ENCODE results near the gene SLC24A4. TPM values are rescaled to one million over a fixed set of nuclear protein-coding genes. Genes with fewer than 3 reads are reported as not detected.
A peak's percentile ranks its signal among the peaks of the same experiment; 100 is the strongest.

The SLC24A4 gene
- total RNA-seq, 1 donor from 2014 or later, result not detected

GRCh38 chr14:92507174-92507768 is 184.3 kb downstream of the SLC24A4 start:
- Mint-ChIP-seq H3K36me3 (ENCODE audit: low read depth) (peaks cover 2% of the 10 kb centered on the region), H3K9me3 (no peaks in the 10 kb centered on the region), H3K27me3 (ENCODE audit: insufficient read depth) (peaks cover 24% of the 10 kb centered on the region), H3K4me1 (ENCODE audit: low read depth) (peaks cover 9% of the 10 kb centered on the region), H3K27ac (no peak overlapping the region), H3K4me3 (no peak overlapping the region)
- DNase-seq (ENCODE audit: low spot score), result no peak
- intact Hi-C loops (cut with micrococcal nuclease), result no loop called here

DNA sequence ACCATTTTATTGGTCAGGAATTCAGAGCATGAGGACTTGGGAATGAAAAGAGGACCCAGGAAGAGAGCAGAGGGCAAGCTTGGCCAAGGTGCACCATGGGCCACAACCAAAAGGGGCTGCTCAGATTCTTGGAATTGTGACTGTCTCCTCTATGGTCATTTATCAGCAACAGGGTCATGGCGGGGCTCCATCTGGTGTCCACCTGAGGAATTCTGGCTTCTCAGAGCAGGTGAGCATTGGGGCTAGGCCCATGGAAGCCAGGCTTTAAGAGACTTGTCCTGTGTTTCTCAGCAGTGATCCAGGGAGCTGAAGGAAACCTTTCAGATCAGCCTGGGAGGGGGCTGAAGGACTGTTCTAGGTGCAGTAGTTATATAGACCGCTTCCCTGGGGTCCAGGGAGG is 188.0 kb downstream of the SLC24A4 start:
- H3K36me3 Mint-ChIP-seq (ENCODE audit: low read depth), result no peaks in the 10 kb centered on the region
- DNase-seq (ENCODE audit: low spot score), result no peak
- H3K9me3 Mint-ChIP-seq, result no peaks in the 10 kb centered on the region
- no peak overlapping the region for H3K4me3 Mint-ChIP-seq
- H3K27ac Mint-ChIP-seq, result no peak overlapping the region
- H3K4me1 Mint-ChIP-seq (ENCODE audit: low read depth), result peaks cover 19% of the 10 kb centered on the region
- peaks cover 34% of the 10 kb centered on the region for H3K27me3 Mint-ChIP-seq (ENCODE audit: insufficient read depth)
- intact Hi-C loops (cut with micrococcal nuclease), result no loop called here

- no peak overlapping the region for H3K27ac Mint-ChIP-seq
- H3K4me1 Mint-ChIP-seq (ENCODE audit: low read depth), result peaks cover 23% of the 10 kb centered on the region
- DNase-seq (ENCODE audit: low spot score), result no peak
- H3K36me3 Mint-ChIP-seq (ENCODE audit: low read depth), result no peaks in the 10 kb centered on the region
- H3K9me3 Mint-ChIP-seq, result no peaks in the 10 kb centered on the region
- intact Hi-C loops (cut with micrococcal nuclease), result no loop called here
- H3K27me3 Mint-ChIP-seq (ENCODE audit: insufficient read depth), result peaks cover 39% of the 10 kb centered on the region
- H3K4me3 Mint-ChIP-seq, result no peak overlapping the region
These were observed 188.7 kb downstream of the SLC24A4 start for GRCh38 chr14:92511453-92512238.

DNA sequence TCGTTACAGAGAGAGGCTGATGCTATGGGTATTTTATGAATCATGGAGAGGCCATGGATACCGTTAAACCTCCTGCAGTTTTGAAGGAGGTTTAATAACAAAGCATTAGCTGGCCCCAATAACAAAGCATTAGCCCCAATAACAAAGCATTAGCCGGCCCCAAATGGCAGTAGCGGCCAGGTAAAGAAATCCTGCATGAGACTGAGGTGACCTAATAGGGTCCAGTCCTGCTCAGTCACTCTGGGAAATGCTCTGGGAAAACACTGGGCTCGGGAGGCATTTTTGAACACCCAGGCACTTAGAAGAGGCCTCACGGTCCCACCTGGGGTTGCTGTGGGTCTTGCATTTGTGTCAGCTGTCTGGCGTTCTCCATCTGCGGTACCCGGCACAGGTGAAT is 189.8 kb downstream of the SLC24A4 start:
- DNase-seq (ENCODE audit: low spot score), result no peak
- Mint-ChIP-seq H3K27me3 (ENCODE audit: insufficient read depth) (peaks cover 43% of the 10 kb centered on the region), H3K27ac (no peak overlapping the region), H3K4me1 (ENCODE audit: low read depth) (peaks cover 28% of the 10 kb centered on the region), H3K36me3 (ENCODE audit: low read depth) (no peaks in the 10 kb centered on the region), H3K9me3 (no peaks in the 10 kb centered on the region), H3K4me3 (peak overlapping the region; percentile 48)
- intact Hi-C loops (cut with micrococcal nuclease), result no loop called here

DNA sequence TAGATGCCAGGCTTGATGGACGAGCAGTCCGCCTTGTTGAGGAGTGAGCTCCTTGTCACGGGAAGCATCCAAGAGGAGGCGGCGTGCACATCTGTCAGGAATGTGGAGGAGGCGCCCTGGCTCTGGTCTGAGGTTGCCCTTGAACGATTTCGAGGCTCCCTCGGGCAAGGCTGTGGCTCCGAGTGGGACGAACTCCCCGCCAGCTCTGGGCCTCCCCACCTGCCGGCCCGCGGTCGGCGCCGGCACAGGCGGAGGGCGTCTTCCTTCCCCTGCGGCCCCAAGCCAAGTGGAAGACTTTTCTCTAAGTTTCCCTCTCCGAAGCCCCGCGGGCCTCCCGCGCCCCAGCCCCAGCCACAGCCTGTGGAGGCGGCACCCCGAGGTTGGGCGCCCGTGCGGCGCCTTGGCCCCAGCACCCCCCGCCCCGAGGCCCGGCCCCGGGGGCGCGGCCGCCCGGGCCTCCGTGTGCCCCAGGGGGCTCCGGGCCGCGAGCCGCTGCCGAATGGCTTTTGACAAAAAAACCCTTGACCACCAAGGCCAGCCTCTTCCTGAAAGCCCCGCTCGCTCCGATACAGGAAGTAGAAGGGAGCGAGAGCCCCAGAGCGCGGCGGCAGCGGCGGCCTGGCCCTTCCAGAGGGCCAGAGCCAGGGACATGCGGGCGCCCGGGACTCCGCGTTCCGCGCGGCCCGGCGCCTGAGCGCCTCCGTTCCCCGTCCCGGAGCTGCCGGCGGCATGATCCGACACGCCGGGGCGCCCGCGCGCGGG is 190.4 kb downstream of the SLC24A4 start, which contains the start of gene RIN3:
Gene RIN3 (plus strand): TSS at position 578 of the 762 bp plus-strand sequence. CDS start 152 bp downstream, at position 730.
- peaks cover 34% of the 10 kb centered on the region for H3K4me1 Mint-ChIP-seq (ENCODE audit: low read depth)
- H3K27ac Mint-ChIP-seq, result peak within 1 kb of the TSS; percentile 52

DNA sequence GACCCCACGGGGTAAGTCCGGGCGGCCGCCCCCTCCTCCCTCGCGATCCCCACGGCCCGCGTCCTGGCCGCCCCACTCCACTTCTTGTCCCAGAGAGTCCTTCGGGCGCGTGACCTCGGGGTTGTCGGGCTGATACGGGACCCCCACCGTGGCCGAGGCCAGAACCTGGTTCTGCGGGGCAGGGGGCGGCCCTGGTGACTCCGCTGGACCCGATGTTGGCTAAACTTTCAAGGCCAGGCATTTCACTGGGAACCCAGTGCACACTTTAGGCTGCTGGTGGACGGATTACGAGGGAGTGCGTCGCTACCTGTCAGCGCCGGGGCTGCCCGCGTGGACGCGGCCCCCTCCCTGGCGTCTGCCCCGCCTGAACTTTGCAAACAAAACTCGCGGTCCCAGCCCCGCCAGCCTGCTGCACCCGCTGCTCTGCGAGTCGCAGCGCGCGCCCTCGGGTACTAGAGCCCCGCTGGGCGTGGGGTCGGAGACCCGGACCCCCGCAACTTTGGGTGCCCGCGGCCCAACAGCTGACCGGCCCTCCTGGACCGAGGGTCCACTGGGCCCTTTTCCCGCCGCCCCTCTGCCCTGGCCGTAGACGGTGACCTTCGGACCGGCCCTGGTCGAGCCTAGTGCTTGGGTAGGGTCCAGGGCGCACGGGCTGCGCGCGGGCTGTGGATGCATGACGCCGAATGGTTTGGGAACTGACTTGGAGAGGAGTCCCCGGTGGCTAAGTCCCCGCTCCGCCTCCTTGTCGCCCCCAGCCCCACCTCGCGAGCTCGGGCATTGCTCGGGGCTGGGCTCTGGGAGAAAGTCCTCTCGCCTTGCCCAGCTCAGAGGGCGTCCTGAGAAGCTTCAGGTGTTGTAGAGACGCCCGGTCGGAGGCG is 191.2 kb downstream of the SLC24A4 start:
- Mint-ChIP-seq H3K4me1 (ENCODE audit: low read depth) (peaks cover 42% of the 10 kb centered on the region), H3K27me3 (ENCODE audit: insufficient read depth) (peaks cover 42% of the 10 kb centered on the region), H3K4me3 (peak overlapping the region; percentile 72), H3K9me3 (no peaks in the 10 kb centered on the region), H3K27ac (peak overlapping the region; percentile 52), H3K36me3 (ENCODE audit: low read depth) (no peaks in the 10 kb centered on the region)
- no peak for DNase-seq (ENCODE audit: low spot score)
- intact Hi-C loops (cut with micrococcal nuclease), result no loop called here

More for the DNA sequence above, 190.4 kb downstream of the SLC24A4 start, which contains the start of gene RIN3:
- peak within 1 kb of the TSS; percentile 72 for H3K4me3 Mint-ChIP-seq
- H3K27me3 Mint-ChIP-seq (ENCODE audit: insufficient read depth), result peaks cover 44% of the 10 kb centered on the region
- intact Hi-C loops (cut with micrococcal nuclease), result no loop called here
- peak; percentile 33 for DNase-seq (ENCODE audit: low spot score)
- no peaks in the 10 kb centered on the region for H3K36me3 Mint-ChIP-seq (ENCODE audit: low read depth)
- H3K9me3 Mint-ChIP-seq, result no peaks in the 10 kb centered on the region

GRCh38 chr14:92514844-92515514 is 192.0 kb downstream of the SLC24A4 start:
- Mint-ChIP-seq H3K27me3 (ENCODE audit: insufficient read depth) (peaks cover 38% of the 10 kb centered on the region), H3K4me1 (ENCODE audit: low read depth) (peaks cover 44% of the 10 kb centered on the region), H3K27ac (peak overlapping the region; percentile 23), H3K4me3 (peak overlapping the region; percentile 72), H3K9me3 (no peaks in the 10 kb centered on the region), H3K36me3 (ENCODE audit: low read depth) (no peaks in the 10 kb centered on the region)
- DNase-seq (ENCODE audit: low spot score), result no peak
- intact Hi-C loops (cut with micrococcal nuclease), result no loop called here

GRCh38 chr14:92515546-92516343 is 192.8 kb downstream of the SLC24A4 start:
- Mint-ChIP-seq H3K9me3 (no peaks in the 10 kb centered on the region), H3K4me3 (peak overlapping the region; percentile 72), H3K27ac (no peak overlapping the region), H3K36me3 (ENCODE audit: low read depth) (no peaks in the 10 kb centered on the region), H3K27me3 (ENCODE audit: insufficient read depth) (peaks cover 32% of the 10 kb centered on the region), H3K4me1 (ENCODE audit: low read depth) (peaks cover 44% of the 10 kb centered on the region)
- intact Hi-C loops (cut with micrococcal nuclease), result no loop called here
- DNase-seq (ENCODE audit: low spot score), result no peak

DNA sequence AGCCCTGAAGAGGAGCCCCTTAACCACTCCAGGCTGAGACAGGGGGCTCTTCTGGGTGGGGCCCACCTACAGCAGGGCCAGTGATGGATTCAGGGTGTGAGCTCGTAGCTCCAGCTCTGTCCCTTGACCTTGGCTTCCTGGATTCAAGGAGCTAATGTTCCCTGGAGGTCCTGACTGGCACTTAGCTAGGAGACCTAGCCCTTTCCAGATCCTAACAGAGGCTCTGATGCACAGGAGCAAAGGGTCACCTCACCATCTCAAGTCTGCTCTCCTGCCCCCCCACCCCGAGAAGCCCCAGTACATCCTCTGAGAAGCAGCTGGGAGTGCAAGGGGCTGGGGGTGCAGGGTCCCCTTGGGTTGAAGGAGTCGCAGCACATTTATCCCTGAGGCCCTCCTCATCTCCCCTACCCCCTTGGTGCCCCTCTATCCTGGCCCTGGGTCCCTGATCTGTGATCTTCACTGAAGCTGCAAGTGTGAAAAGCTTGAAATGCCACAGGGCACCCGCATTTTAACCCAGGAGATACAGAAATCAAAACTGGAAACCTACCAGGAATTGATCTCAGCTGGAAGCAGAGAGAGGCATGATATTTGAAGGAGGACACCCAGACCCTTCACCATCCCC is 193.5 kb downstream of the SLC24A4 start:
- Mint-ChIP-seq H3K4me1 (ENCODE audit: low read depth) (peaks cover 44% of the 10 kb centered on the region), H3K27ac (peak overlapping the region; percentile 59), H3K27me3 (ENCODE audit: insufficient read depth) (peaks cover 29% of the 10 kb centered on the region), H3K4me3 (peak overlapping the region; percentile 72), H3K36me3 (ENCODE audit: low read depth) (peaks cover 5% of the 10 kb centered on the region), H3K9me3 (no peaks in the 10 kb centered on the region)
- intact Hi-C loops (cut with micrococcal nuclease), result no loop called here
- DNase-seq (ENCODE audit: low spot score), result no peak

DNA sequence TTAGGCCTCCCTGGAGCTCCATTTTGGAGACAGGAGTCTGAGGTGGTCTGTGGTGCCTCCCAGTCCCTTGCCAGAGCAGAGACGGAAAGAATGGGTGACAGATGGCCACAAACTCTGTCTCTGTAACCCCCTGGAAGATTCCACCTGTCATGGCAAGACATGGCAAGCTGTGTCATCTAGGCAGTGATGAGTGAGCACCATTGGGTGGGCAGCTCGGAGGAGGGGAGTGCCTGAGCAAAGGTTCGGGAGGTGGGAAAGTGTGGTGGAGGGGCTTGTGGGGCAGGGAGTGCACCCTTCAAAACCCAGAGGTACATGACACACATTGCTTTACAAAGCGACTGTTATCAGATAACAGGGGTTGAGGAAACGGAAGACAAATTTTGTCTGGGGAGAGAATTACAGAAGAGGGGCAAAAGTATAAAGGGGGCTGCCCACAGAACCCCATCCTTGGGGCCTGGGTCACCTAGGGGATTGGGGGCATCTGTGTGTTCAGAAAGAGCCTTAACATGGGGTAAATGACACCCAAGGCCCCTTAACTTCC is 194.1 kb downstream of the SLC24A4 start:
- peaks cover 43% of the 10 kb centered on the region for H3K4me1 Mint-ChIP-seq (ENCODE audit: low read depth)
- no peak for DNase-seq (ENCODE audit: low spot score)
- peak overlapping the region; percentile 59 for H3K27ac Mint-ChIP-seq
- H3K36me3 Mint-ChIP-seq (ENCODE audit: low read depth), result peaks cover 6% of the 10 kb centered on the region
- H3K27me3 Mint-ChIP-seq (ENCODE audit: insufficient read depth), result peaks cover 29% of the 10 kb centered on the region
- H3K4me3 Mint-ChIP-seq, result peak overlapping the region; percentile 12
- no peaks in the 10 kb centered on the region for H3K9me3 Mint-ChIP-seq
- intact Hi-C loops (cut with micrococcal nuclease), result no loop called here

GRCh38 chr14:92517761-92518160 is 194.8 kb downstream of the SLC24A4 start:
- Mint-ChIP-seq H3K9me3 (no peaks in the 10 kb centered on the region), H3K36me3 (ENCODE audit: low read depth) (peaks cover 6% of the 10 kb centered on the region), H3K27ac (no peak overlapping the region), H3K4me1 (ENCODE audit: low read depth) (peaks cover 38% of the 10 kb centered on the region), H3K27me3 (ENCODE audit: insufficient read depth) (peaks cover 23% of the 10 kb centered on the region), H3K4me3 (no peak overlapping the region)
- intact Hi-C loops (cut with micrococcal nuclease), result no loop called here
- DNase-seq (ENCODE audit: low spot score), result no peak
